HG02623 (cell line): ENCODE data around the gene CNKSR2.

Experiments
- ATAC-seq: cut with Tn5 transposase; IDR thresholded peaks from one replicate; pipeline ENCODE4 v1.9.1; 2021; ENCODE audit warnings: moderate library complexity; ENCODE audit not compliant: unreplicated experiment

CNKSR2 gene

GRCh38 chrX:21606002-21606401 is 231.8 kb downstream of the CNKSR2 start:
- ATAC-seq: no peak

- no peak for ATAC-seq
These were observed 235.9 kb downstream of the CNKSR2 start for GRCh38 chrX:21610168-21610567.

- ATAC-seq: no peak
These were observed 237.9 kb downstream of the CNKSR2 start for GRCh38 chrX:21612154-21612553.

DNA sequence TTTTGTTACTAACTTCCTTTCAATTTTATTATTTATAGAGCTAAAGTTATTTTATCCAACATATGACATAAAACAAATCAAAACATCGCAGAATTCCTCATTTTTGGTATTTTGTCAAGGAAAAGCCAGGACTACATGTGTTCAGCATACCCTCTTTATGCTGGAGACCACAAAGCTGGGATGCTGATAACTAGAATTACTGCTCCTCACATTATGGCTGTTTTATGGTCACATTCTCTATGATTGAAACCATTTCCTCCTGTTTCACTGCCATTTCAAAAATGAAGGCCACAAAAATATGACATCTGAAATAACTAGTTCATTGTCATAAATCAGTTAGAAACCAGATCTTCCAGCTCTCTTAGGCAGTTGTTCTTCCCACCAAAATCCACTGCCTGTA is 242.2 kb downstream of the CNKSR2 start:
- ATAC-seq: no peak

- ATAC-seq: no peak
These were observed 246.0 kb downstream of the CNKSR2 start for GRCh38 chrX:21620234-21620633.

DNA sequence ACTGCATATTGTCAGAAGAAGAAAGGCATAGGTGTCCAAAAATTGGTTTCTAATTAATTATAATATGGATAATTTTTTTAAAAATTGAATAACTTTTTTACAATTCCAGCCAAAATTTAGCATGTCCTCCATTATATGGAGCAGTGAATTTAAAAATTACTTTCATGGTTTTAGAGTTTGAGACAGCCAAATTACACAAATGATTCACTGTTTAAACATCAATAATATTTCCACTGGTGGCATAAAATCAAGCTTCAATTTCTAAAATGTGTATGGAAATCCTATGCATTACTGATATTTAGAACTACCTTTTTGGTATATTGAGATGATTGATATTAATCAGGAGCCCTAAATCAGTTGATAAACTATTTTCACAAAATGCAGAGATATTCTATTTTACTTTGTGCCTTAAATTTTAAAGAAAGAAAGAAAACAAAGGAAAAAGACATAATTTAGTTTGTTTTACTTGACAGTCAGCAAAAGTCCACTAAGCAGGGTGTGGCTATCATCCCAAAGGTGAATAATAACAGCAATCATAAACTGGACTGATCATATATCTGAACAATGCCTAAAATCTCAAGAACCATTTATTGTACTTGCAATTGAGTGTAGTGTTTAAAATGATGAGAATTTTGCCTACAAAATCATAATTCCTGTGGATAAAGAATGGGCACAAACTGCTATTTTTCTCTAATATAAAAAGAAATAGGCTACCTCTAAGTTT is 249.7 kb downstream of the CNKSR2 start:
- ATAC-seq: no peak

GRCh38 chrX:21632027-21632426 is 257.8 kb downstream of the CNKSR2 start:
- ATAC-seq: no peak

- ATAC-seq: no peak
These were observed 264.1 kb downstream of the CNKSR2 start for GRCh38 chrX:21638311-21638710.

DNA sequence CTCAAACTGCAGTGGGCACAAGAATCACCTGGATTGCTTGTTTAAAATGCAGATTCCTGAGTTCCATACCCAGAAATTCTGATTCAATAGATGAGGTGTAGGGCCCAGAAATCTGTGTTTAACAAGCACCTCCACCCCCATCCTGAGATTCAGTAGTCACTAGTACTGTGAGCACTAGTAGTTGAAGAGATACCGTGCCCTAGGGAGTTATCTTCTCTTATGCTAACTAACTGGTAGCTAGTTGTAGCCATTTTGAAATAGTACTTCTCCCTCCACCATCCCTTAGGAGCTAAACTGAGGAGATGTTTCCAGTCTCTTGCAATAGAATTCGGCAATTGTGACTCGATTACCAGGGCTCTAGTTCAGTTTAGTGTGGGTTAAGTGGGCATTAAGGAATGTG is 265.6 kb downstream of the CNKSR2 start:
- ATAC-seq: no peak

DNA sequence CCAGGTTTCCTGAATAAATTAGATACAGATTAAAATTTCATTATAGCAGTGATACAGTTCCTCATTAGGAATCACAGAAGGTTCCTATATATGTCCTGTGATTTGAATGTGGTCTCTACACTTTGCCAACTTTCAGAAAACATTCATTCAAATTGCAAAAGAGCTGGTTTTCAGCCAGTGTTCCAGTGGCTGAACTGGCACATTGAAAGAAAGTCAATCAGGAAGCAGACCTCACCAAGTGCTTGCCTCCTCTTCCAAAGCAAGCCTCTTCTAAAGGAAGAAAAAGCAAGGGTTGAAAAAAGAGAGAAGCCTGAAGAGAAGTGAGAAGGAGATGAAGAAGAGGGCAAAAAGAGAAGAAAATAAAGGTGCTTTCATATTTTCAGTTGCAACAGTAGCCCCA is 271.2 kb downstream of the CNKSR2 start:
- no peak for ATAC-seq

DNA sequence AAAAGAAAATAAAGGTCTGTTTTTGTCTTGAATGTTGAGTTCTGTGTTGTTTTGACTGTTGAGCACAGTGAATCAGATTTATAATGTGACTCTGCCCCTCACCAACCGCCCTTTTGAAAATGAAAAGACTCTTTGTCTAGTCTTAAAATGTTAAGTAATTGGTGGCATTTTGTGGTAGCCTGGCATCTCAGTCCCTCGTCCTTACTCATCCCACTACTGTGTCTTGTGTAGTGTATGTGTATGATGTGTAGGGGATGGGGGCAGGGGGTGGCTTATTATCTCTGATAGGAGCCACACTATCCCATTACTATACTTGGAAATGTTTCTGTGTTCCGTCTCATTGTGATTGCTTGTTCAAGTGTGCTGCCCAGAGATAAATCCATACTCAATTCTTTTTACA is 271.7 kb downstream of the CNKSR2 start:
- no peak for ATAC-seq

DNA sequence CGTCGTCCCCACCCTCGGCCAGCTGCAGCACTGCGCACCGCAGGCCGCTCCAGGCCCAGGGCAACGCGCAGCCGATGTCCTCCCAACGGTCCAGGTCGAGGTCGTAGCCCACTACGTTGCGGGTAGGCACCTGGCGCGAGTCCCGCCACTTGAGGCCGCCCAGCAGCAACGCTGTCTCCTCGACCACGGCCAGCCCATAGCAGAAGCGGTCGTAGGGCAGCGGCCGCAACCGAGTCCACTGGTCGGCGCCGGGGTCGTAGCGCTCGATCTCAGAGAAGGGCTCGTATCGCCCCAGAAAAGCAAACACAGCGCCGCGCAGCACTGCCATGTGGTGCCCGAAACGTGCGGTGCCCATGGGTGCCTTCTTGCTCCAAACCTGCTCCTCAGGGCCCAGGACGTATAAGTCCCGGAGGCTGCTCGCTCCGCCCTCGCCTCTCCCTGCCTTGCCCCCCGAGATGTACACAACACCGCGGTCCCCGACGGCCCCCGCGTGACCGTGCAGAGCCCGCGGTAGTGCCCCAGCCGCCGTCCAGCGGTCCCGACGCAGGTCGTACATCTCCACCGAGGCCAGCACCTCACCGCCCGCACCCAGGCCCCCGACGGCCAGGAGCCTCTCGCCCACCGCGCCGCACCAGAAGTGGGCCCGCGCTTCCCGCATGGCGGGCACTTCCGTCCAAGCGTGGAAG is 281.8 kb downstream of the CNKSR2 start:
- ATAC-seq: no peak

DNA sequence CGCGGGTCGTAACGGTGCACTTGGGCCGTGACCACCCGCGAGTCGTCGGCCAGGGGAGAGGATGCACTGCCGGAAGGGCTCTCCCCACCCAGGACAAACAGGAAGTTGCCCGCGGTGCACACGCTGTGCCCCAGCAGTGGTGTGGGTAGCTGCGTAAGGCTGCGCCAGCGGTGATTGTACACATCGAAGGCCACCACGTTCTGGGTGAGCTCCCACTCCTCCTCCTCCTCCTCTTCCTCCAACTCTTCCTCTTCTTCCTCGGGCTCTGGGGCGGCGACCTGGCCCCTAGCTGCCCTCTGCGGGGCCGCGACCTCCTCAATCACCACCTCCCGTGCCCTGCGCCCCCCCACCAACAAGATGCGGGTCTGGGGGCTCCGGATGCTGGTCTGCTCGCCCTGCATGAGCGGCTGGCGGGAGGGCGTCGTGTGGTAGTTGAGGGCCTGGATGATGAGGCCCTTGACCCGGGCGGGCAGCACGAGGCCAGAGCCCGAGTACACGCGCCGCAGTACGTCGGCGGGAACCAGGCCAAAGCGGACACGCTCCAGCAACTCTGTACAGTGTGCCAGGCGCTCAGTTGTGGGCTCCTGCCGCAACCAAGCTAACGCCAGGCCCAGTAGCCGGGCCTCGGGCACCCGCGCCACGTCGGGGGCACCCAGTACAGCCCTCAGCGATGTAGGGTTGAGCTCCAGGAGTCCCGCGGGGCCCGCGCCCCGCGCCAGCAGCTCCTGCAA is 282.5 kb downstream of the CNKSR2 start:
- ATAC-seq: no peak

GRCh38 chrX:21657318-21658151 is 283.3 kb downstream of the CNKSR2 start:
- ATAC-seq: no peak

DNA sequence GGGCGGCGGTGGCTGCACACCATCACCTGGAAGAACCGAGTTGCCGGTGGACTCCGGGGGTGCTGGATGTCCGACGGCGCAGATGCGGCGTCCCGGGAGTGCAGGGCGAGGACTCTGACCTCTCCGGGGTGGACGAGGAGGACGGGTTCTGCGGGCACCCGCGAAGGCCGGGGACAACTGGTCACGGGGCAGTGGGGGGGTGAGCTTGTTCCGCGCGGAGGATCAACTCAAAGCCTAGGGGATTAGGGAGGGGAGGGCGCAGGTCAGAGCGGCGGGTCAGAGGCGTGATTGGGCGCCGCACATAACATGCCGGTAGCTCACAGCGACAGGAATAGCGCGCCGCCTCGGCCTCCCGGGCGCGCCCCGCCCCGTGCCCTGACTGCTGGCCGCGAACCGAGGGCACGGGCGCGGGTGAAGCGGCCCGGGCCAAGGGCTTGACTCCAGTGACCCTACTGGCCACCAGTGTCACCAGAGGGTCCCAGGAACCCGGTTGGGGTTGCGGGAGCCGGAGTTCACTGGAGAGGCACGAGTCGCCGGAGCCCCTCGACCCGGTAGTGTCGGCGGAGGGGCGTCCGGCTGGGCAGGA is 284.0 kb downstream of the CNKSR2 start, which contains the start of gene KLHL34:
KLHL34 (minus strand) TSS at position 179 of the 586 bp plus-strand sequence. CDS start 542 bp downstream, outside the sequence.
- no peak for ATAC-seq

DNA sequence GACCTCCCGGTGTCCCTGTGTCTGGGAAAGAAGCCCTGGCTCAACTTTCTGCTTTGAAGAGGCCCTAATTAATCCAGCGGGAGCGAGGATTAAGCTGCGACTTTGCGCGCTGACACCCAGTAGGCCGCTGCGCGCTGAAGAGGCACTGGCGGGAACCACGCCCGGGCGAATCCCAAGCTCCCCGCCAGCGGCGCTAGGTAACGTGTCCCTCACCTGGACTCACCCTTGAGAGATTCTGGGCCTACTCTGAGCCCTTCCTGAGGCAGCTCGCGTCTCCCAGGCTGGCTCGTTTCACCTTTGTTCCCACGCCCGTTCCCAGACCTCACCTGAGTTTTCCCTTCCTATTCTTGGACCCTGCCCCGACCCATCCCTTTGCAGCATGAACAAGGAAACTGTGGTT is 284.5 kb downstream of the CNKSR2 start:
- ATAC-seq: no peak

DNA sequence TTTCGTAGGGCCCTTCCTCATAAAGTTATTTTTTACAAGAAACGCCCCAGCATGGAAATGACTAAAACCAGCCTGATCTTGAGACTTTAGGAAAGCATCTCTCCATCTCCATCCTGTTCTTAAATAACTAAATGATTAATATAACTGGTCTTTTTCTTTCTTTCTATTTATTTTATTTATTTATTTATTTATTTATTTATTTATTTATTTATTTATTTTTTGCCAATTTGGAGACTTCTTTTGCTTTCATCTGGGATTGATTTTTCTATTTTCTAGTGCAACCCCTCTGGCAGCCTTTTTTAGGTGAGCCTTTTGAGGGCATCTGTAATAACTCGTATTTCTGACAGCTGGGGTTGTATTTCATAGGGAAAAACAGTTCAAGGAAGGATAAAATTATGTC is 285.1 kb downstream of the CNKSR2 start:
- ATAC-seq: no peak

DNA sequence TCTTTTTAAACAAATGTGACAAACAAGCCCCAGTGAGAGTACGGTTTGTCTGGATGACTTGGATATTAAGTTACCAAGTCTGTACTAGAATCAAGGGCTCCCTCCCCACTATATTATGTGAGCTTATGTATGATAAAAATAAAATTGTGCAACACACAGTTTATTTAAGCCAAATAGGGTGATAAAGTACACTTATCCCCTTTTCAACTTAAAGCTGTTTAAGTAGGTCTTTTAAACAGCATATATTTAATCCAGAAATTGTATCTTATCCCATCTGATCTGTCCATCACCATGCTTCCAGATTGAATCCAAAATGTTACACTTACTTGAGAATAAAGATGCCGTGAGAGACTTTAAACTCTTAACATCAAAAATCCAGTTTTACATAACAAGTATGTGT is 285.9 kb downstream of the CNKSR2 start:
- ATAC-seq: no peak

DNA sequence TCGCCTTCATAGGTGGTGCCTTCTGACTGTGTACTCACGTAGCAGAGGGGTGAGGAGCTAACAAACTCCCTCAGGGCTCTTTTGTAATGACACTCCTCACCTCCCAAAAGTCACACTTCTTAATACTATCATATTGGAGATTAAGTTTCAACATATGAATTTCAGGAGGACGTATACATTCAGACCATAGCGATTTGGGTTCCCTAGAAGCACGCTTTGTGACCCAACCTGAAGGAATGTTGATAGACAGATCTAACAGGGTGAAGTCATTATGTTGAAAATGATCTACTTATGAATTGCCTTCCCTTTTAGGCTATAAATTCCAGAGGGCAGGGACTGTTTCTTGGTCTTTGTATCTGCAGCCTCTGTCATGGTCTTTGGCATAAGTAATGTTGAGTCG is 287.1 kb downstream of the CNKSR2 start:
- ATAC-seq: no peak

GRCh38 chrX:21662761-21663160 is 288.5 kb downstream of the CNKSR2 start:
- no peak for ATAC-seq

DNA sequence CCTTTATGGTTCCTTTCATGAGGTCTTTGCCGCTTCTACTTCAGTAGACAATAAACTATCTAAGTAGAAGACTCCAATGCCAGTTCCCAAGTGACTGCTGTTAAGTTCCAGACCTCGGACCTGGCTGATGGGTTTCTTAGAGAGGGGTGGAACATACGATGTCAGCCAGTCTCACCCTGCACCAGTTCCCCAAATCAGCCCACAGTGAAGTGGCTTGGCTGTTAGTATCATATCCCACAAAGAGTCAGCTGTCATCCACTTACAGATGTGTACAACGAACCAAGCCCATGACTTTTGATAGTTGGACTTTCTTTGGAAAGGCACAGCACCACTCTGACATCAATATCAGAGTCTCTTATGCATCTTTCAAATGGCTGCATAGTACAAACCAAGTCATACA is 292.0 kb downstream of the CNKSR2 start:
- ATAC-seq: no peak
